Measurements from ENCODE around the gene OR2V1. TPM values are rescaled to one million over a fixed set of nuclear protein-coding genes. Genes with fewer than 3 reads are reported as not detected.

Gene OR2V1
- not detected in 2 replicates for total RNA-seq

GRCh38 chr5:181130832-181131496 is at the start of gene OR2V1:
Gene OR2V1 (minus strand): TSS chr5:181131169. CDS start chr5:181125304, 5,865 bp downstream.

GRCh38 chr5:181146927-181147636 is 16.1 kb upstream of the OR2V1 start, which contains the start of gene OR2V2:
Gene OR2V2 (plus strand): TSS chr5:181147586. CDS start chr5:181154943, 7,357 bp downstream.

Other genes starting within 250 kb of the OR2V1 start
- not detected in 2 replicates for gene BTNL8, start 232.0 kb downstream of the OR2V1 start, total RNA-seq
- not detected in 2 replicates for gene BTNL3, start 142.3 kb downstream of the OR2V1 start, total RNA-seq
- not detected in 2 replicates for gene BTNL9, start 90.9 kb downstream of the OR2V1 start, total RNA-seq
- under 0.01 TPM in 1 of 2 replicates, not detected in the other for gene OR2V2, start 16.4 kb upstream of the OR2V1 start, total RNA-seq
- 2.1 and 2.4 TPM in 2 replicates for gene TRIM7, start 74.0 kb upstream of the OR2V1 start, total RNA-seq
- 16.6 TPM in 2 replicates for gene TRIM41, start 92.1 kb upstream of the OR2V1 start, total RNA-seq
- 3,885 and 4,249 TPM in 2 replicates for gene RACK1, start 112.7 kb upstream of the OR2V1 start, total RNA-seq
- gene TRIM52, start 130.0 kb upstream of the OR2V1 start, total RNA-seq, result 7.9 and 8.3 TPM in 2 replicates
- gene OR4F3, start 236.1 kb upstream of the OR2V1 start, total RNA-seq, result 0.11 TPM in 1 of 2 replicates, not detected in the other

All from uterine smooth muscle cell (primary cell).